Measurements from ENCODE around the gene TOMM5. TPM values are rescaled to one million over a fixed set of nuclear protein-coding genes. Genes with fewer than 3 reads are reported as not detected.

The TOMM5 gene
- total and polyA plus RNA-seq, 2 of the 4 experiments (the other 2 are of a cell fraction): 159 to 206 TPM

- Histone ChIP-seq H3K79me1 (ENCODE audit: low read depth in 1 of 2, low read length in 2 of 2) (no peaks in the 10 kb centered on the region), H3K4me3 (ENCODE audit: insufficient read depth, low read depth, low read length) (no peak overlapping the region), H3K23ac (ENCODE audit: low read depth, low read length) (no peak overlapping the region), H3K27me3 (ENCODE audit: control insufficient read depth, insufficient read depth, low read length) (peaks cover 13% of the 10 kb centered on the region), H3K9ac (ENCODE audit: low read depth, low read length) (no peak overlapping the region), H3K14ac (replicated peaks; ENCODE audit: low read depth, low read length) (no peak overlapping the region), H4K5ac (ENCODE audit: low read depth, low read length) (no peak overlapping the region), H3K27ac (ENCODE audit: insufficient read depth, low read length) (no peak overlapping the region), H4K91ac (ENCODE audit: insufficient read depth, low read depth, low read length) (no peak overlapping the region), H3K56ac (ENCODE audit: extremely low read depth, insufficient read depth, low read length) (no peak overlapping the region), H2AFZ (replicated peaks; ENCODE audit: low read length, poor library complexity) (no peak overlapping the region), H2BK20ac (ENCODE audit: low read depth, low read length) (no peak overlapping the region), H3K4ac (ENCODE audit: low read depth, low read length) (no peak overlapping the region), H3K9me3 (ENCODE audit: control insufficient read depth, insufficient read depth, low read length) (no peaks in the 10 kb centered on the region), H3K18ac (ENCODE audit: low read depth, low read length) (no peak overlapping the region), H3K36me3 (ENCODE audit: control insufficient read depth, insufficient read depth, low read length) (no peaks in the 10 kb centered on the region), H2AK5ac (ENCODE audit: low read depth, low read length) (no peak overlapping the region), H4K20me1 (ENCODE audit: insufficient read depth, low read length) (no peaks in the 10 kb centered on the region), H3K4me2 (ENCODE audit: low read depth, low read length) (no peak overlapping the region), H2BK120ac (ENCODE audit: low read depth, low read length) (no peak overlapping the region), H3K4me1 (ENCODE audit: control insufficient read depth, insufficient read depth, low read length) (no peaks in the 10 kb centered on the region), H3K9me1 (ENCODE audit: insufficient read depth, low read length) (no peaks in the 10 kb centered on the region), H2BK15ac (ENCODE audit: low read depth, low read length) (no peak overlapping the region), H4K8ac (ENCODE audit: low read depth in 2 of 2, low read length in 2 of 2) (no peak overlapping the region), H2BK5ac (ENCODE audit: low read depth, low read length, poor library complexity, severe bottlenecking) (no peak overlapping the region), H2AK9ac (replicated peaks; ENCODE audit: low read depth, low read length, poor library complexity) (no peak overlapping the region)
- in situ Hi-C loops (cut with MboI; ENCODE audit: low sequenced_read_pairs) (no loop called here), dilution Hi-C loops (cut with HindIII; ENCODE audit: low sequenced_read_pairs, unreplicated experiment) (no loop called here), intact Hi-C loops (cut with micrococcal nuclease) (no loop called here)
- ATAC-seq (ENCODE audit: low read depth): no peak
- 91% methylated on average over 15 of the region's 39 CpGs; no CpG with 5 or more reads in 1 of the 2 experiments for WGBS, 2 experiments (ENCODE audit: extremely low coverage in 2 of 2, insufficient read length in 1 of 2)
- CTCF ChIA-PET: no interaction called here
- POLR2A ChIA-PET (ENCODE audit: unreplicated experiment): no interaction called here
- BruUV-seq (replicated peaks): no TSS peak
- no peak for DNase-seq
- TF ChIP-seq USF2 (IDR thresholded peaks at IDR 0.05; ENCODE audit: low read depth, low read length): no peak
- TF ChIP-seq POLR2A (IDR thresholded peaks at IDR 0.05; ENCODE audit: low read depth, low read length): no peak
- no peak for TF ChIP-seq NFE2L2 (IDR thresholded peaks at IDR 0.05; ENCODE audit: low read depth, low read length)
- TF ChIP-seq RCOR1 (IDR thresholded peaks at IDR 0.05; ENCODE audit: insufficient replicate concordance, low read length): no peak
- no peak for TF ChIP-seq RFX5 (IDR thresholded peaks at IDR 0.05; ENCODE audit: low read depth, low read length)
- TF ChIP-seq BHLHE40 (IDR thresholded peaks at IDR 0.05; ENCODE audit: low read depth, low read length): no peak
- no peak for TF ChIP-seq CHD1 (IDR thresholded peaks at IDR 0.05; ENCODE audit: low read depth, low read length)
- no peak for TF ChIP-seq CEBPB (IDR thresholded peaks at IDR 0.05; ENCODE audit: low read depth, low read length)
- no peak for TF ChIP-seq FOS (IDR thresholded peaks at IDR 0.05; ENCODE audit: low read depth, low read length)
- no peak for TF ChIP-seq CTCF (conservative IDR thresholded peaks at IDR 0.05; ENCODE audit: low read depth, low read length)
- TF ChIP-seq RAD21 (IDR thresholded peaks at IDR 0.05; ENCODE audit: low read length): no peak
- TF ChIP-seq MAZ (IDR thresholded peaks at IDR 0.05; ENCODE audit: borderline replicate concordance, low read depth, low read length): no peak
- no peak for TF ChIP-seq SMC3 (IDR thresholded peaks at IDR 0.05; ENCODE audit: low read depth, low read length)
- no peak for TF ChIP-seq MXI1 (IDR thresholded peaks at IDR 0.05; ENCODE audit: borderline replicate concordance, low read depth, low read length)
- TF ChIP-seq MAFK (IDR thresholded peaks at IDR 0.05; ENCODE audit: low read depth, low read length): no peak
Observed at GRCh38 chr9:37636511-37637448, 44.4 kb upstream of the TOMM5 start.
